B cell (primary cell): Measurements from ENCODE around the gene OLFML2B.

Experiments used
- CTCF ChIP-seq: fragments of 200-600 bp; IDR thresholded peaks from one replicate; pipeline ENCODE4 v1.8.0; 2022; ENCODE audit warnings: antibody characterized with exemption, mild to moderate bottlenecking
- EZH2 ChIP-seq: IDR thresholded peaks from 2 replicates; pipeline ENCODE4 v1.6.1; 2012; ENCODE audit warnings: borderline replicate concordance, low read depth, mild to moderate bottlenecking, moderate library complexity, low read length; ENCODE audit not compliant: insufficient read depth, poor library complexity, severe bottlenecking

- TF ChIP-seq EZH2 (no peak), CTCF (no peak)
Measured at GRCh38 chr1:161981735-161982506, 41.7 kb downstream of the OLFML2B start.
